ENCODE data around the gene WFS1.

WFS1 gene, protein sequence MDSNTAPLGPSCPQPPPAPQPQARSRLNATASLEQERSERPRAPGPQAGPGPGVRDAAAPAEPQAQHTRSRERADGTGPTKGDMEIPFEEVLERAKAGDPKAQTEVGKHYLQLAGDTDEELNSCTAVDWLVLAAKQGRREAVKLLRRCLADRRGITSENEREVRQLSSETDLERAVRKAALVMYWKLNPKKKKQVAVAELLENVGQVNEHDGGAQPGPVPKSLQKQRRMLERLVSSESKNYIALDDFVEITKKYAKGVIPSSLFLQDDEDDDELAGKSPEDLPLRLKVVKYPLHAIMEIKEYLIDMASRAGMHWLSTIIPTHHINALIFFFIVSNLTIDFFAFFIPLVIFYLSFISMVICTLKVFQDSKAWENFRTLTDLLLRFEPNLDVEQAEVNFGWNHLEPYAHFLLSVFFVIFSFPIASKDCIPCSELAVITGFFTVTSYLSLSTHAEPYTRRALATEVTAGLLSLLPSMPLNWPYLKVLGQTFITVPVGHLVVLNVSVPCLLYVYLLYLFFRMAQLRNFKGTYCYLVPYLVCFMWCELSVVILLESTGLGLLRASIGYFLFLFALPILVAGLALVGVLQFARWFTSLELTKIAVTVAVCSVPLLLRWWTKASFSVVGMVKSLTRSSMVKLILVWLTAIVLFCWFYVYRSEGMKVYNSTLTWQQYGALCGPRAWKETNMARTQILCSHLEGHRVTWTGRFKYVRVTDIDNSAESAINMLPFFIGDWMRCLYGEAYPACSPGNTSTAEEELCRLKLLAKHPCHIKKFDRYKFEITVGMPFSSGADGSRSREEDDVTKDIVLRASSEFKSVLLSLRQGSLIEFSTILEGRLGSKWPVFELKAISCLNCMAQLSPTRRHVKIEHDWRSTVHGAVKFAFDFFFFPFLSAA

GRCh38 chr4:6269616-6270511 lies at the start of gene WFS1:
Gene WFS1, plus strand, starts transcription at chr4:6269850. Its CDS starts 7,606 bp downstream, at chr4:6277456.
- in situ Hi-C loops (cut with MboI; ENCODE audit: low sequenced_read_pairs), result no loop called here

GRCh38 chr4:6221301-6221850 lies 48.3 kb upstream of the WFS1 start:
- in situ Hi-C loops (cut with MboI; ENCODE audit: low sequenced_read_pairs), result no loop called here

DNA sequence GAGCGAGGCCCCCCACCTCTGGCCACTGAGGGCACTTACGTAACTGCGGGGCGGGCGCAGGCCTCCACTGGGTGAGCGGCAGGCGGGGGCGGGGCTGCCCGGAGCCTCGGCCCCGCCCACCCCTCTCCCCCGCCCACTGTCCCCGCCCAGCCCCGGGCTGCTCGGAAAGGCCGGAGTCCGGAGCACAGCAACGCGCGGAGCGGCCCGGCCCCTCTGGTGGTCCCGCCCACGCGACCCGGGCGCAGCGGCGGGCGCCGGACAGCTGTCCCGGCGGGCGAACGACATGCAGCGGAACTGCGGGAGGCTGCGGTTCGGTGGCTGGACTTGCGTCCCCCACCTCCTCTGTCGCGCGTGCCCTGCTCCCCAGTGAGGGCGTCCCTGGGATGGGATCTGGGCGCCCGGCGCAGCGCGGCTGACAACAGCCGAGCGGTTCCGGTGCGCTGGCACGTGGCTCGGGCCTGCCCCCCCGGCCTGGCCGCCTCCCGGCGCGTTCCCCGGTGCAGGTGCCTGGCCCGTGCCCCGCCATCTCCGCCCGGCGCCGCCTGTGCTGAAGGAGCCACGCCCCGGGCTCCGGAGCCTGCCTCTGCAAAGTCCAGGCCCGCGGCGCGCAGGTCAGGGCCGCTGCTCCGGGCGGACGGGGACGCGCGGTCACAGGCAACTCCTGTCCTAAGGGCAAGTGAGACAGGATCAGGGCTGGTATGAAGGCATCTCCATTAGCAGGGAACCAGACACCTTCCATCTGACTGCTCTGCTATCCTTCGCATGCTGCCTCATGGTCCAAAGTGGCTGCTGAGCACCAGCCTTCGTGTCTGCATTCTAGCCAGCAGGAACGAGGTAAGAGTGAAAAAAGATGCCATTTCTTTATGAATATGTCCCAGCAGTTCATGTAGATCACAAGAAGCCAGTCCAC lies 47.5 kb upstream of the WFS1 start:
- in situ Hi-C loops (cut with MboI; ENCODE audit: low sequenced_read_pairs), result no loop called here

DNA sequence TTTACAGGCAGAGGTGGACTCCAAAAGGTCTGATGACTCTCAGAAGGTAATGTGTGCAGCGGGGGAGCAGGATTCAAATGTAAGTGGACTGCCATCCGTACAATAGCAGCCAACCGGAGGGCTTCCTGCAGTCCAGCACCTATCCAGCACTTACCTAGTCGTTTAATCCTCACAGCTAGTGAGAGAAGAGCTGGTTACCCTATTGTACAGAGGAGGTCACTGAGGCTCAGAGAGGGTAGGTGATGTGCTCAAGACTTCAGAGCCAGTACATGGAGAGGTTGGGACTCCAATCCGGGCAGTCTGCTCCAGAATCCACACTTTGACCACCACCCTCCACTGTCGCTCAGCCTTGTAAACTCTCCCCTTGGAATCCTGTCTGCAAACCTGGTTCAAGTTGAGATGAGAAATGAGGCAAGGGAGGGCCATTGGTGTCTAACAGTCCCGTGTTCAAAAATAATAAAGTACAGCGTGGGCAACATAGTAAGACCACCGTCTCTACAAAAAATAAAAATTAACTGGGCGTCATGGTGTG lies 46.8 kb upstream of the WFS1 start:
- in situ Hi-C loops (cut with MboI; ENCODE audit: low sequenced_read_pairs), result no loop called here

DNA sequence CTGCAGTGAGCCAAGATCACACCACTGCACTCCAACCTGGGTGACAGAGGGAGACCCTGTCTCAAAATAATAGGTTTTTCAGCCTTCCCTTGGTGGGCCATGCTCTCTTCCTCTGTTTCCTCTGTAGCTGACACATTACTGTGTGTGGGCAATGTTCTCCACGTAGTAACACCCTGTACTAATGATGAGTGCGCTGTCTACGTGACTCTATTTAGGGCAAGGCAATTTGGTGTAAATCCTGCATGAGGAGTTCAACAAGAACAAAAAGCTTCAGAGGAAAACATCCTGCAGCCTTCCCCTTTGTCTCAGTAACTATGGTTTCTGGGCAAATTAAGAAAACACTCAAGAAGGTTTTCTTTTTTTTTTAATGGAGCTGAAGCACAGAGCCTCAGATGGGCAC lies 44.9 kb upstream of the WFS1 start:
- in situ Hi-C loops (cut with MboI; ENCODE audit: low sequenced_read_pairs), result no loop called here

GRCh38 chr4:6225469-6225868 lies 44.2 kb upstream of the WFS1 start:
- in situ Hi-C loops (cut with MboI; ENCODE audit: low sequenced_read_pairs), result no loop called here

DNA sequence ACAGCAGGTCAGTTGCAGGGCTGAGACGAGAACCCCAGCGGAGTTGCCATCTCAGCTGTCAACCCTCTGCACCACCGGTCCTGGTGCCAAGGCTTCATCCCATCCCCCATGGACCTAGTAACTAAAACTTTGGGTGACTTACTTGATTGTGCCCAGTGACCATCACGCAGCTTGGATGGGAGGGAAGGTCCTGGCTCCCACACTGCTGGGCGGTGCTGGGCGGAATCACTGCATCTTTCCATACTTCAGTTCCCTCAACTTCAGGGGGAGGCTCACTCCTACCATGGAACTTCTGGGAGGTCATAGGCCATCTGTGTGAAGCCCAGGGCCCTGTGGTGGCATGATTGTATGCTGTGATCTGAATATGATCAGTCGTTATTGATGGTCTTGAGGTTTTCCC lies 43.1 kb upstream of the WFS1 start:
- in situ Hi-C loops (cut with MboI; ENCODE audit: low sequenced_read_pairs), result no loop called here

DNA sequence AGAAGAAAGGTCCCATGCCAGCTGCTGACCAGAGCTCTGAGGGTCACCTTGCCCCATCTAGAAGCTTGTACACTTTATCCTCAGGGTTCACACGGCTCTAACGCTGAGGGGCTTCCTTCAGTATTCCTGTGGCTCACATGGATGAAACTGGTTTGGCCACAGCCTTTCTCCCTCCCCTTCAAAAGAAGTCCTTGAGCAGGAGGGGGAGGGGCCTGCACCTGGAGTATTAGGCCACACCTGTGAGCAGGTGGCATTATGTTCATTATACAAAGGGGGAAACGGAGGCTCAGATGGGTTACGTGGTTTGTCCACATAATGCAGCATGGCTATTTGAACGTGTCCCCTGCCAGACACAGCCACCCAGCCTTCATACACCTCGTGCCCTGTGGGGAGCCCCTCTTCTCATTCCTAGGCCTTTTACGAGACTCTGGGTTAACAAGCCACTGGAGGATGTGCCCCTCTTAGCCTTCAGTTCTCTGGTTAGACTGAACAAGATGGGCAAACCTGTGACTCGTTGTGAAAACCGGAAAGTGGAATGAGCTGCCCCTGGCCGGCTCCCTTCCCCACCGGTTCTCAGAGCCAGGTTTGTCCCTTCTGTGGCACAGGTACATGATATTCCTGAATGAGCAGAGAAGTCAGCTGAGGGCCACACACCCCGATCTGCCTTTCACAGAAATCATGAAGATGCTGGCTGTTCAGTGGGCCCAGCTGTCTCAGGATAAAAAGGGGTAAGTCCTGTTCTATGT lies 42.1 kb upstream of the WFS1 start:
- in situ Hi-C loops (cut with MboI; ENCODE audit: low sequenced_read_pairs), result no loop called here

GRCh38 chr4:6228158-6229067 lies 41.2 kb upstream of the WFS1 start:
- in situ Hi-C loops (cut with MboI; ENCODE audit: low sequenced_read_pairs), result no loop called here

GRCh38 chr4:6229095-6229494 lies 40.6 kb upstream of the WFS1 start:
- in situ Hi-C loops (cut with MboI; ENCODE audit: low sequenced_read_pairs), result no loop called here

GRCh38 chr4:6229671-6230501 lies 39.8 kb upstream of the WFS1 start:
- in situ Hi-C loops (cut with MboI; ENCODE audit: low sequenced_read_pairs), result no loop called here

- in situ Hi-C loops (cut with MboI; ENCODE audit: low sequenced_read_pairs), result no loop called here
Measured at GRCh38 chr4:6230502-6230785, 39.2 kb upstream of the WFS1 start.

- in situ Hi-C loops (cut with MboI; ENCODE audit: low sequenced_read_pairs), result no loop called here
Measured at GRCh38 chr4:6230827-6231662, 38.6 kb upstream of the WFS1 start.

GRCh38 chr4:6231663-6232165 lies 37.9 kb upstream of the WFS1 start:
- in situ Hi-C loops (cut with MboI; ENCODE audit: low sequenced_read_pairs), result no loop called here

- in situ Hi-C loops (cut with MboI; ENCODE audit: low sequenced_read_pairs), result no loop called here
Measured at GRCh38 chr4:6232836-6233785, 36.5 kb upstream of the WFS1 start.
